ENCODE measurements around the gene WWOX. TPM values are rescaled to one million over a fixed set of nuclear protein-coding genes. Genes with fewer than 3 reads are reported as not detected.

Gene WWOX
- total RNA-seq (2021) = 14.4 and 15.6 TPM in 2 replicates
- long read RNA-seq, transcript WWOX-207 (5 exons, 654 nt) = major isoform, 23 of 36 reads
- long read RNA-seq, partial matches to known transcripts = 1 of 36 reads
- long read RNA-seq, other reads (novel, unspliced or antisense) = 7 of 36 reads

- no peaks in the 10 kb centered on the region; the same call in 1 of the 2 replicates for H3K27me3 ChIP-seq (ENCODE audit: insufficient read depth, low read length)
- no peaks in the 10 kb centered on the region for H3K9me3 ChIP-seq (ENCODE audit: control insufficient read depth, low read depth, low read length)
- no peak within 1 kb of the TSS for H2BK120ac ChIP-seq (ENCODE audit: low read depth, low read length, poor library complexity, severe bottlenecking)
- no CpG with 5 or more reads among the region's 84 CpGs for WGBS (ENCODE audit: extremely low coverage, insufficient read length, low lambda C conversion rate)
- no peak within 1 kb of the TSS for H2BK15ac ChIP-seq (ENCODE audit: low read depth, low read length)
- H2AK5ac ChIP-seq (ENCODE audit: insufficient read length, low read length) = no peak within 1 kb of the TSS
- no peak within 1 kb of the TSS for H3K4ac ChIP-seq (ENCODE audit: low read depth, low read length)
- no peak within 1 kb of the TSS for H4K8ac ChIP-seq (replicated peaks; ENCODE audit: insufficient read length, low read depth, low read length)
- H3K79me1 ChIP-seq (ENCODE audit: insufficient read depth, low read depth, low read length, poor library complexity, severe bottlenecking) = peaks cover 5% of the 10 kb centered on the region
- peaks cover 2 to 4% of the 10 kb centered on the region in 2 experiments; a peak in 3 of 5 replicates for H3K9me3 Mint-ChIP-seq
- H3K79me2 ChIP-seq (ENCODE audit: insufficient read depth, low read length) = no peaks in the 10 kb centered on the region
- no peak within 1 kb of the TSS for H3K27ac ChIP-seq (ENCODE audit: insufficient read length, low read depth, low read length)
- peak within 1 kb of the TSS; percentile 77 for H3K4me2 ChIP-seq (ENCODE audit: insufficient read depth, insufficient read length, low read length)
- no peak within 1 kb of the TSS for H4K5ac ChIP-seq (ENCODE audit: insufficient read length, low read depth, low read length)
- no peak within 1 kb of the TSS for H2BK5ac ChIP-seq (ENCODE audit: insufficient read length, low read length)
- peak within 1 kb of the TSS; percentile 74 for H3K9ac ChIP-seq (ENCODE audit: extremely low read depth, insufficient read length, low read length)
- H3K4me1 Mint-ChIP-seq = peaks cover 11 to 20% of the 10 kb centered on the region in 2 experiments
- H3K27me3 Mint-ChIP-seq (ENCODE audit: low read depth) = peaks cover 39% of the 10 kb centered on the region
- H4K91ac ChIP-seq (ENCODE audit: insufficient read length, low read depth, low read length) = no peak within 1 kb of the TSS
- H2BK20ac ChIP-seq (ENCODE audit: low read depth, low read length, poor library complexity, severe bottlenecking) = no peak within 1 kb of the TSS
- peak within 1 kb of the TSS; percentile 87 for H3K14ac ChIP-seq (ENCODE audit: insufficient read depth, low read length)
- peak within 1 kb of the TSS in 1 of 3 experiments; percentile 85; a peak in 2 of 7 replicates for H3K27ac Mint-ChIP-seq
- TF ChIP-seq, protein P1, sequence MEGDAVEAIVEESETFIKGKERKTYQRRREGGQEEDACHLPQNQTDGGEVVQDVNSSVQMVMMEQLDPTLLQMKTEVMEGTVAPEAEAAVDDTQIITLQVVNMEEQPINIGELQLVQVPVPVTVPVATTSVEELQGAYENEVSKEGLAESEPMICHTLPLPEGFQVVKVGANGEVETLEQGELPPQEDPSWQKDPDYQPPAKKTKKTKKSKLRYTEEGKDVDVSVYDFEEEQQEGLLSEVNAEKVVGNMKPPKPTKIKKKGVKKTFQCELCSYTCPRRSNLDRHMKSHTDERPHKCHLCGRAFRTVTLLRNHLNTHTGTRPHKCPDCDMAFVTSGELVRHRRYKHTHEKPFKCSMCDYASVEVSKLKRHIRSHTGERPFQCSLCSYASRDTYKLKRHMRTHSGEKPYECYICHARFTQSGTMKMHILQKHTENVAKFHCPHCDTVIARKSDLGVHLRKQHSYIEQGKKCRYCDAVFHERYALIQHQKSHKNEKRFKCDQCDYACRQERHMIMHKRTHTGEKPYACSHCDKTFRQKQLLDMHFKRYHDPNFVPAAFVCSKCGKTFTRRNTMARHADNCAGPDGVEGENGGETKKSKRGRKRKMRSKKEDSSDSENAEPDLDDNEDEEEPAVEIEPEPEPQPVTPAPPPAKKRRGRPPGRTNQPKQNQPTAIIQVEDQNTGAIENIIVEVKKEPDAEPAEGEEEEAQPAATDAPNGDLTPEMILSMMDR (conservative IDR thresholded peaks at IDR 0.05) = peak; percentile 97
- H3K4me3 Mint-ChIP-seq = peak within 1 kb of the TSS; percentile 86 to 88
- no peaks in the 10 kb centered on the region for H4K20me1 ChIP-seq (ENCODE audit: control insufficient read depth, insufficient read depth, insufficient read length)
- no peak within 1 kb of the TSS for H3K56ac ChIP-seq (ENCODE audit: insufficient read length, low read depth, low read length)
- no peak within 1 kb of the TSS for H3T11ph ChIP-seq (ENCODE audit: low read length)
- H3K18ac ChIP-seq (ENCODE audit: insufficient read length, low read depth, low read length) = peak within 1 kb of the TSS; percentile 41
- no peak within 1 kb of the TSS for H2BK12ac ChIP-seq (ENCODE audit: insufficient read length, low read depth, low read length)
- no peak within 1 kb of the TSS for H3K23ac ChIP-seq (ENCODE audit: insufficient read length, low read depth, low read length)
- DNase-seq = peak; percentile 98
- H3K36me3 Mint-ChIP-seq (ENCODE audit: insufficient read depth in 1 of 3, low read depth in 3 of 3) = peaks cover 0 to 4% (median 3%) of the 10 kb centered on the region in 3 experiments; a peak in 2 of 7 replicates
- H2AFZ ChIP-seq (ENCODE audit: low read length) = peak within 1 kb of the TSS; percentile 87
- H3K23me2 ChIP-seq (ENCODE audit: insufficient read length, low read depth, low read length, poor library complexity, severe bottlenecking) = peaks cover 7% of the 10 kb centered on the region
- no peaks in the 10 kb centered on the region for H3K4me1 ChIP-seq (ENCODE audit: insufficient read depth, low read length)
Measured at GRCh38 chr16:78099271-78100111, at the start of gene WWOX. Gene WWOX (plus strand): TSS chr16:78099654.
